ENCODE measurements around the gene ADAMTS2.

DNA sequence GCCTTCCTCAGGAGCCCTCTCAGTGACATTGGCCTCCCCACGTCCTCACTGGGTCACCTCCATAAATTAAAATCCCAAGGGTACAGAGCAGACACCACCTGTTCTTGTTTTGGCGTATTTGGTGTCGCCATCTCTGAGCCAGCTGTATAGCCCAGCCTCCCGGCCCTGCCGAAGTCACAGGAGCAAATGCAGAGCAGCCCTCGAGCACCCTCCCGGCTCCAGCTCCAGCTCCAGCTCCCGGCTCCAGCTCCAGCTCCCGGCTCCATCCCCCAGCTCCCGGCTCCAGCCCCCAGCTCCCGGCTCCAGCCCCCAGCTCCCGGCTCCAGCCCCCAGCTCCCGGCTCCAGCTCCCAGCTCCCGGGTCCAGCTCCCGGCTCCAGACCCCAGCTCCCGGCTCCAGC, 210.8 kb downstream of the ADAMTS2 start:
- TF ChIP-seq, protein P1, sequence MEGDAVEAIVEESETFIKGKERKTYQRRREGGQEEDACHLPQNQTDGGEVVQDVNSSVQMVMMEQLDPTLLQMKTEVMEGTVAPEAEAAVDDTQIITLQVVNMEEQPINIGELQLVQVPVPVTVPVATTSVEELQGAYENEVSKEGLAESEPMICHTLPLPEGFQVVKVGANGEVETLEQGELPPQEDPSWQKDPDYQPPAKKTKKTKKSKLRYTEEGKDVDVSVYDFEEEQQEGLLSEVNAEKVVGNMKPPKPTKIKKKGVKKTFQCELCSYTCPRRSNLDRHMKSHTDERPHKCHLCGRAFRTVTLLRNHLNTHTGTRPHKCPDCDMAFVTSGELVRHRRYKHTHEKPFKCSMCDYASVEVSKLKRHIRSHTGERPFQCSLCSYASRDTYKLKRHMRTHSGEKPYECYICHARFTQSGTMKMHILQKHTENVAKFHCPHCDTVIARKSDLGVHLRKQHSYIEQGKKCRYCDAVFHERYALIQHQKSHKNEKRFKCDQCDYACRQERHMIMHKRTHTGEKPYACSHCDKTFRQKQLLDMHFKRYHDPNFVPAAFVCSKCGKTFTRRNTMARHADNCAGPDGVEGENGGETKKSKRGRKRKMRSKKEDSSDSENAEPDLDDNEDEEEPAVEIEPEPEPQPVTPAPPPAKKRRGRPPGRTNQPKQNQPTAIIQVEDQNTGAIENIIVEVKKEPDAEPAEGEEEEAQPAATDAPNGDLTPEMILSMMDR (conservative IDR thresholded peaks at IDR 0.05; ENCODE audit: low read depth in 2 of 2), result no peak
- no peak for TF ChIP-seq EZH2 (IDR thresholded peaks at IDR 0.05; ENCODE audit: low read depth, unreplicated experiment)

Measured in GM23338 (cell line).